Stomach (tissue), 4 donors: ENCODE results near the gene LRRC4C.

Source experiments
- CTCF ChIP-seq, 7 experiments: fragments of 450-650 bp in 4 of 7; fragments of 200-600 bp in 3 of 7; sonication (generic) in 3 of 7; IDR thresholded peaks; one replicate each; pipeline ENCODE4 v1.5.1; 2016 to 2019; ENCODE audit warnings: antibody characterized with exemption in 7 of 7, control low read depth in 2 of 7, mild to moderate bottlenecking in 1 of 7
- POLR2A ChIP-seq, 4 donors: fragments of 450-650 bp; IDR thresholded peaks; one replicate each; pipeline ENCODE4 v1.6.1; 2016; ENCODE audit warnings: antibody characterized with exemption in 4 of 4, control low read depth in 2 of 4, mild to moderate bottlenecking in 1 of 4, moderate library complexity in 1 of 4

DNA sequence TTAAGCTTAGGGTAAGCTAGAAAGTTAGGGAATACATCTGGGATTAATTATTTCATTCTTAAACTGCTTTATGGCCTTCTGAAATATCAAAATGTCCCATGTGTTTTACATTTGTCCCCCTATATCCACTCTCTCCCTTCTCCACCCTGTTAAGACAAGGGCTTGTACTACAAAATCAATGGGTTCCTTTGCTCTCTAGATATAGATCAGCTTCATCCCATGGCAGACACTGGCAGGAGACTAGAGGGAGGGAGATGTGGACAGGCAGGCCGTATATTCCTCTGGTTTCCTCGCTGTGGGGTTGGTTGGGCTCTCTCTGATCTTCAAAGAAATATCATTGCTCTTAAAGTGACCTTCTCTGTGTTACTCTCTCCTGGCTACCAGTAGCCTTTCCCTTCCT is 1281.0 kb downstream of the LRRC4C start:
- no peak for TF ChIP-seq POLR2A (IDR thresholded peaks at IDR 0.05)
- no peak for TF ChIP-seq CTCF (IDR thresholded peaks at IDR 0.05)
